ENCODE results near the gene INA.
"Not testable (repeated sequence)": the region's sequence is repeated elsewhere in the genome, so short reads cannot be mapped to it uniquely, and the experiment has no call there.

The INA gene

DNA sequence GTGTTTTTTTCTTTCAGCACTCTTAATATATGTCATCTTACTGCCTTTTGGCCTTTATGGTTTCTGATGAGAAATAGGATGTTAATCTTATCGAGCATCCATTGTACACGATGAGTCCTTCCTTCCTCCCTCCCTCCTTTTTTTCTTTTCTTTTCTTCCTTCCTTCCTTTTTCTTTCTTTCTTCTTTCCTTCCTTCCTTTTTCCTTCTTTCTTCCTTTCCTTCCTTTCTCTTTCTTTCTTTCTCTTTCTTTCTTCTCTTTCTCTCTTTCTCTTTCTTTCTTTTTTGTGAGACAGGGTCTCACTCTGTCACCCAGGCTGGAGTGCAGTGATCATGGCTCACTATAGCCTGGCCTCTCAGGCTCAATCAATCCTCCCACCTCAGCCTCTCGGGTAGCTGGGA, 22.8 kb upstream of the INA start:
- Histone ChIP-seq H3K4me3 (ENCODE audit: low read depth, low read length) (no peak overlapping the region), H3K36me3 (no peaks in the 10 kb centered on the region), H3K27me3 (no peaks in the 10 kb centered on the region), H3K4me1 (no peaks in the 10 kb centered on the region), H3K9me3 (no peaks in the 10 kb centered on the region)
- DNase-seq, result no peak
- no peak for TF ChIP-seq CTCF (IDR thresholded peaks at IDR 0.05; ENCODE audit: low read depth, low read length)

DNA sequence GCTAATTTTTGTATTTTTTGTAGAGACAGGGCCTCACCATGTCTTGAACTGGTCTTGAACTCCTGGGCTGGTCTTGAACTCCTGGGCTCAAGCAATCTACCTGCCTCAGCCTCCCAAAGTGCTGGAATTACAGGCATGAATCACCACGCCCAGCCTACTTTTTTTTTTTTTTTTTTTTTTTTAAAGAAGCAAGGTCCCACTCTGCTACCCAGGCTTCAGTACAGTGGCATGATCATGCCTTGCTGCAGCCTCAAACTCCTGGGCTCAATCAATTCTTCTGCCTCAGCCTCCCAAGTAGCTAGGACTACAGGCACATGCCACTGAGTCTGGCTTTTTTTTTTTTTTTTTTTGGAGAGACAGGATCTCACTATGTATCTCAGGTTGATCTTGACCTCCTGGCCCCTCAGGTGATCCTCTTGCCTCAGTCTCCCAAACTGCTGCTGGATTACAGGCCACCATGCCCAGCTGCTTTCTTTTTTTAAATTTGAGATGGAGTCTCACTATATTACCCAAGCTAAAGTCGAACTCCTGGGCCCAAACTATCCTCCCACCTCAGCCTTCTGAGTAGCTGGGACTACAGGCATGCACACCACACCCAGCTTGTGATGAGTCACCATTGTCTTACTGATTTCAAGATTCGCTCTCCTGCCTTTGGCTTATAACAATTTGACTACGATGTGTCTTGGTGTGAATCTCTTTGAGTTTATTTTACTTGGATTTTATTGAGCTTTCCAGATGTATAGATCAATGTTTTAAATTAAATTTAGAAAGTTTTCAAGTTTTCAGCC, 22.2 kb upstream of the INA start:
- H3K4me1 ChIP-seq, result no peaks in the 10 kb centered on the region
- no peak overlapping the region for H3K4me3 ChIP-seq (ENCODE audit: low read depth, low read length)
- no peak for TF ChIP-seq CTCF (IDR thresholded peaks at IDR 0.05; ENCODE audit: low read depth, low read length)
- H3K36me3 ChIP-seq, result no peaks in the 10 kb centered on the region
- no peaks in the 10 kb centered on the region for H3K9me3 ChIP-seq
- no peak for DNase-seq
- no peaks in the 10 kb centered on the region for H3K27me3 ChIP-seq

- Histone ChIP-seq H3K27me3 (no peaks in the 10 kb centered on the region), H3K9me3 (no peaks in the 10 kb centered on the region), H3K4me1 (no peaks in the 10 kb centered on the region), H3K36me3 (no peaks in the 10 kb centered on the region), H3K4me3 (ENCODE audit: low read depth, low read length) (no peak overlapping the region)
- no peak for TF ChIP-seq CTCF (IDR thresholded peaks at IDR 0.05; ENCODE audit: low read depth, low read length)
- no peak for DNase-seq
Measured at GRCh38 chr10:103256613-103257012, 20.3 kb upstream of the INA start.

DNA sequence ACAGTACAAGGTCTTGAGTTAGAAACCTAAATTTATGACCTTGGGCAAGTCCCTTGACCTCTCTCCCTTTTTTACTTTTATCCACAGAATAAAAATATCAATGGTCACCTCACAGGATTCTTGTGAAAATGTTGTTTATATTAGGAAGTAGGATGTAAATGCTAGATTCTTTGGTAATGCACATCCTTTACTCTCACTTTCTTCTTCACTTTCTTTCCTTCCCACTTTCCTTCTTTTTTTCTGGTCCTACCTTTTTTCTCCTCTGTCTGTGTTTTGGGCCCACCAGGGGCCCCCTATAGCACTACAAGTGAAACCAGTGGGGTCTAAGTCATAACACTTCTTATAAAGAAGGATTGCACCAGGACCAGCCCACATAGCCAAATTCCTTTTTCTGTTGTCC, 19.1 kb upstream of the INA start:
- no peaks in the 10 kb centered on the region for H3K27me3 ChIP-seq
- H3K4me3 ChIP-seq (ENCODE audit: low read depth, low read length), result no peak overlapping the region
- no peak for TF ChIP-seq CTCF (IDR thresholded peaks at IDR 0.05; ENCODE audit: low read depth, low read length)
- H3K9me3 ChIP-seq, result no peaks in the 10 kb centered on the region
- no peak for DNase-seq
- no peaks in the 10 kb centered on the region for H3K36me3 ChIP-seq
- H3K4me1 ChIP-seq, result no peaks in the 10 kb centered on the region

DNA sequence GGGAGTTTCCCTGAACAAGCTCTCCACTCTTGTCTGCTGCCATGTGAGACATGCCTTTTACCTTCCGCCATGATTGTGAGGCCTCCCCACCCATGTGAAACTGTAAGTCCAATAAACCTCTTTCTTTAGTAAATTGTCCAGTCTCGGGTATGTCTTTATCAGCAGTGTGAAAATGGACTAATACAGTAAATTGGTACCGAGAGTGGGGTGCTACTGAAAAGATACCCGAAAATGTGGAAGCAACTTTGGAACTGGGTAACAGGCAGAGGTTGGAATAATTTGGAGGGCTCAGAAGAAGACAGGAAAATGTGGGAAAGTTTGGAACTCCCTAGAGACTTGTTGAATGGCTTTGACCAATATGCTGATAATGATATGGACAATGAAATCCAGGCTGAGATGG, 18.0 kb upstream of the INA start:
- not testable (repeated sequence) for H3K27me3 ChIP-seq; DNase-seq; H3K4me3 ChIP-seq (ENCODE audit: low read depth, low read length); H3K36me3 ChIP-seq; H3K4me1 ChIP-seq; H3K9me3 ChIP-seq

DNA sequence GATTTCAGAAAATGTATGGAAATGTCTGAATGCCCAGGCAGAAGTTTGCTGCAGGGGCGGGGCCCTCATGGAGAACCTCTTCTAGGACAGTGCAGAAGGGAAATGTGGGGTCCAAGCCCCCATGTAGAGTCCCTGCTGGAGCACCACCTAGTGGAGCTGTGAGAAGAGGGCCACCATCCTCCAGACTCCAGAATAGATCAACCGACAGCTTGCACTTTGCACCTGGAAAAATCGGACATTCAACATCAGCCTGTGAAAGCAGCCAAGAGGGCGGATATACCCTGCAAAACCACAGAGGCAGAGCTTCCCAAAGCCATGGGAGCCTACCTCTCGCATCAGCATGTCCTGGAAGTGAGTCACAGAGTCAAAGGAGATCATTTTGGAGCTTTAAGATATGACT, 16.9 kb upstream of the INA start:
- Histone ChIP-seq H3K36me3 (no peaks in the 10 kb centered on the region), H3K4me1 (no peaks in the 10 kb centered on the region), H3K4me3 (ENCODE audit: low read depth, low read length) (no peak overlapping the region), H3K9me3 (no peaks in the 10 kb centered on the region), H3K27me3 (no peaks in the 10 kb centered on the region)
- no peak for DNase-seq
- no peak for TF ChIP-seq CTCF (IDR thresholded peaks at IDR 0.05; ENCODE audit: low read depth, low read length)
